Measurements from ENCODE around the gene MRPL53. TPM values are rescaled to one million over a fixed set of nuclear protein-coding genes. Genes with fewer than 3 reads are reported as not detected.
A peak's percentile ranks its signal among the peaks of the same experiment; 100 is the strongest.

Gene MRPL53
- total and polyA plus RNA-seq, 2 of the 13 experiments (the other 11 are each of a cell fraction or from before 2014, with no cell fraction given) = 34.3 to 51.9 TPM

- no peak for TF ChIP-seq CENPX (CRISPR knock-in tag; IDR thresholded peaks at IDR 0.05)
- TF ChIP-seq NR0B2 (CRISPR knock-in tag; IDR thresholded peaks at IDR 0.05) = no peak
- no peak for TF ChIP-seq RFXANK (CRISPR knock-in tag; IDR thresholded peaks at IDR 0.05)
- TF ChIP-seq ZNF142 (CRISPR knock-in tag; IDR thresholded peaks at IDR 0.05) = no peak
- TF ChIP-seq IRF1 (CRISPR knock-in tag; IDR thresholded peaks at IDR 0.05; ENCODE audit: low read depth) = no peak
- TF ChIP-seq ZBTB34 (CRISPR knock-in tag; IDR thresholded peaks at IDR 0.05) = 0 out of 2 replicates have a peak, but pooled peaks have one; percentile 10
- no peak for TF ChIP-seq DZIP1 (CRISPR knock-in tag; IDR thresholded peaks at IDR 0.05)
- TF ChIP-seq POLR2G (IDR thresholded peaks at IDR 0.05; ENCODE audit: low read depth, low read length) = peak; percentile 80
- TF ChIP-seq ZNF468 (CRISPR knock-in tag; IDR thresholded peaks at IDR 0.05) = no peak
- TF ChIP-seq POLR2AphosphoS5 (IDR thresholded peaks at IDR 0.05; ENCODE audit: low read depth, low read length) = peak; percentile 74; the same call in 1 of the 2 replicates
- 0 out of 2 replicates have a peak, but pooled peaks have one; percentile 23 for TF ChIP-seq ZBTB20 (CRISPR knock-in tag; IDR thresholded peaks at IDR 0.05; ENCODE audit: borderline replicate concordance, low read depth)
- TF ChIP-seq ZFAT (CRISPR knock-in tag; conservative IDR thresholded peaks at IDR 0.05) = no peak
- TF ChIP-seq PHB2 (IDR thresholded peaks at IDR 0.05; ENCODE audit: partially characterized antibody) = no peak
- TF ChIP-seq SMAD1 (CRISPR knock-in tag; IDR thresholded peaks at IDR 0.05; ENCODE audit: borderline replicate concordance, low read depth) = no peak
- TF ChIP-seq ZNF616 (CRISPR knock-in tag; IDR thresholded peaks at IDR 0.05; ENCODE audit: low read depth) = no peak
- no peak for TF ChIP-seq E2F5 (CRISPR knock-in tag; conservative IDR thresholded peaks at IDR 0.05)
Measured at GRCh38 chr2:74424139-74424992, 48.1 kb downstream of the MRPL53 start (continued).

Data from HepG2 (cell line).